Fibroblast of pulmonary artery (primary cell): ENCODE results near the gene NEK10.

Source experiments
- DNase-seq: peaks from one replicate; pipeline ENCODE4 v3.0.0-alpha.2; 2010; ENCODE audit warnings: low read depth
- H3K4me3 ChIP-seq: replicated peaks from 2 replicates; pipeline ENCODE4 v1.5.1; 2011; ENCODE audit warnings: low read depth, mild to moderate bottlenecking, control low read depth, low read length, moderate library complexity
- CTCF ChIP-seq: IDR thresholded peaks from 2 replicates; pipeline ENCODE4 v1.5.1; 2011; ENCODE audit warnings: mild to moderate bottlenecking, control low read depth, low read length, inconsistent platforms; ENCODE audit errors: missing control alignments

The NEK10 gene

GRCh38 chr3:27094721-27095120, 274.5 kb downstream of the NEK10 start:
- no peak for TF ChIP-seq CTCF
- DNase-seq: peak; percentile 30
- H3K4me3 ChIP-seq: no peak overlapping the region

- TF ChIP-seq CTCF: no peak
- DNase-seq: peak; percentile 57
- H3K4me3 ChIP-seq: no peak overlapping the region
Measured at GRCh38 chr3:27093771-27094170, 275.4 kb downstream of the NEK10 start.

GRCh38 chr3:27090275-27091041, 278.7 kb downstream of the NEK10 start:
- TF ChIP-seq CTCF: no peak
- DNase-seq: peak; percentile 33
- H3K4me3 ChIP-seq: no peak overlapping the region

GRCh38 chr3:27089645-27090044, 279.5 kb downstream of the NEK10 start:
- no peak for DNase-seq
- no peak for TF ChIP-seq CTCF
- H3K4me3 ChIP-seq: no peak overlapping the region

DNA sequence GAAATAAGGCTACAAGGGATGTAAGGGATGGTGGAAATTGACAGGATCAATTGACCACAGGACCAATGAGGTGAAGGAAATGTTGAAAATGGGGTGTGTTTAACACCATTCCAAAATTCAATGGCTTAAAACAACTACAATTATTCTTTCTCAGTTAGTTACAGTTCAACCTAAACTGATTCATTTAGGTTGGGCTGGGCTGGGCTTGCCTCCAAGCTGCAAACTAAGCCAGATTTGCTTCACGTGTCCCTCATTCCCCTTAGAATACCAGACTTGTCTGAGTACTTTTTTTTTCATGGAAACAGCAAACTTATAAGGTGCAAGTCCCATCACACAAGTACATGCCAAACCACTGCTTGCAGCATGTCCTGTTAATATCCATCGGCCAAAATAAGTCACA, 280.1 kb downstream of the NEK10 start:
- TF ChIP-seq CTCF: no peak
- no peak overlapping the region for H3K4me3 ChIP-seq
- DNase-seq: no peak

DNA sequence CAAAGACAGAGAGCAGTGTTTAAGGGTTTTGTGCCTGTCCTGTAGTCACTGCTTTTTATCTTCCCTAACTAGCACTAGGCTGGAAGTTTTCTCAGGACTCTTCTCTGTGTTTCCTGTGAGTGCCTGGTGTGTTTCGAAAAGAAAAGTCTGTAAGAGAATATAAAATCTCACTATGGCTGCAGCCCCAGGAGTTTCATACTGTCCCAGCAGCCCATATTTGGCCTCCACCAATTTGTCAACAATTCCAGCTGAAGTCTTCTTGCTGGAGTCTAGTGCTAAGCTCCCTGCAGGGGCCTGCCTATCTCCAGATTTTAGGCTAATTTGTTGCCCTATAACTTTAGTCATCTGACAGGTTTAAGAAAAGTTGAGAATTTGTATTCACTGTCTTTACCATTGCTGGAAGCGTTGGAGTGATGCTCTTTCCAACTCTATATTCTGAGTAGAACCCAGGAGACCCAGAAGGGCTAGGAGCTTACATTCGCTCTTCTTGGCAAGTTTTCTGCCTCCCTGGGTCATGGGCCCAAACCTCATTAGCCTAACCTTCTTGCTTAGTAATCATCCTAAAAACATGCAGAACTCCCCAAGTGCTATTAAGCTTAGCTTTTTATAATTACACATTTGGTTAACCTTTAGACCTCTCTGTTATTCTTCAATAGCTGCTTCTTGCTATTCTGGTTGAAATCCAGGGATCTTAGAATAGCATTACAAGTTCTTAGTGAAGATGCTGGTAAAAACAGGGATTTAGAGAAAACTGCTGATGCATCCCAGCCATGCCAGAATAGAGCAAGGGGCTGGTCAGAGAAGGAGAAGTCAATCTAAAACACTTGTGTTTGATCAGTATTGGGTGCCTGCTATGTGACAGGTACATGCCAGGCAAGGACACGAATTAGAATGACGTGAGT, 283.1 kb downstream of the NEK10 start:
- TF ChIP-seq CTCF: no peak
- H3K4me3 ChIP-seq: no peak overlapping the region
- no peak for DNase-seq
